Endothelial cell of umbilical vein (primary cell): Measurements from ENCODE around the gene L3MBTL2. TPM values are rescaled to one million over a fixed set of nuclear protein-coding genes. Genes with fewer than 3 reads are reported as not detected.
"Not testable (repeated sequence)": the region's sequence is repeated elsewhere in the genome, so short reads cannot be mapped to it uniquely, and the experiment has no call there.

Experiments
- BruUV-seq: library from RNA; stranded (reverse); fragments of 400-500 nt; replicated peaks from 2 replicates; lab custom pipeline; 2021; lab: Mats Ljungman, UMichigan
- CTCF ChIA-PET: fragments of 300-600, 350-600 bp; sonication (Branson Sonifier 250); formaldehyde crosslinking; loops from one replicate; lab custom pipeline; 2021; ENCODE audit warnings: antibody characterized with exemption, inconsistent platforms; lab: Charles Lee
- POLR2A ChIA-PET: fragments of 300-600, 350-600 bp; sonication (Branson Sonifier 250); formaldehyde crosslinking; loops from one replicate; lab custom pipeline; 2021; ENCODE audit warnings: antibody characterized with exemption, inconsistent platforms; lab: Charles Lee
- DNase-seq: peaks from one replicate; pipeline ENCODE4 v3.0.0-alpha.2; 2011; ENCODE audit warnings: low read depth, low spot score
- FAIRE-seq: peaks from 2 replicates; lab custom pipeline; 2011; peaks lifted over from hg19 to GRCh38; lab: Jason Lieb, UNC
- H2AFZ ChIP-seq: 2 replicates; pipeline ENCODE4 v1.6.0; 2012; ENCODE audit warnings: low read depth, low read length, control low read depth, inconsistent platforms
- H3K27ac ChIP-seq: 2 replicates; pipeline ENCODE4 v1.5.1; 2011; ENCODE audit warnings: low read depth, mild to moderate bottlenecking, control low read depth, low read length, moderate library complexity; ENCODE audit not compliant: insufficient read depth
- H3K27me3 ChIP-seq, 2 experiments: 2 replicates each; pipeline versions ENCODE4 v1.6.0 to v1.6.1; 2011; ENCODE audit warnings: low read length in 2 of 2, mixed read lengths in 1 of 2; ENCODE audit not compliant: control insufficient read depth in 2 of 2, insufficient read depth in 2 of 2
- H3K36me3 ChIP-seq, 2 experiments: 2 replicates in 1 of 2; 3 replicates in 1 of 2; pipeline ENCODE4 v1.5.1; 2011; ENCODE audit warnings: low read length in 2 of 2, mild to moderate bottlenecking in 1 of 2, moderate library complexity in 1 of 2; ENCODE audit not compliant: control insufficient read depth in 2 of 2, insufficient read depth in 2 of 2; ENCODE audit errors: extremely low read depth in 1 of 2
- H3K4me1 ChIP-seq: 3 replicates; pipeline ENCODE4 v1.5.1; 2011; ENCODE audit warnings: mild to moderate bottlenecking, low read length; ENCODE audit not compliant: control insufficient read depth, insufficient read depth; ENCODE audit errors: extremely low read depth
- H3K4me2 ChIP-seq: 2 replicates; pipeline ENCODE4 v1.6.1; 2011; ENCODE audit warnings: low read length, control low read depth, mixed read lengths; ENCODE audit not compliant: insufficient read depth
- H3K4me3 ChIP-seq, 3 experiments: fragments of 200-600 bp in 1 of 3; sonication (generic), shearing (Covaris generic) in 1 of 3; replicated peaks in 1 of 3; 2 replicates each; pipeline ENCODE4 v1.5.1; 2011 to 2016; ENCODE audit warnings: control low read depth in 3 of 3, low read length in 3 of 3, mild to moderate bottlenecking in 2 of 3, inconsistent platforms in 1 of 3, low read depth in 1 of 3, moderate library complexity in 1 of 3; ENCODE audit not compliant: insufficient read depth in 1 of 3
- H3K79me2 ChIP-seq: 2 replicates; pipeline ENCODE4 v1.6.0; 2012; ENCODE audit warnings: low read length, inconsistent platforms; ENCODE audit not compliant: control insufficient read depth, insufficient read depth
- H3K9ac ChIP-seq: replicated peaks from 2 replicates; pipeline ENCODE3; 2011; ENCODE audit warnings: low read length, control low read depth; ENCODE audit not compliant: insufficient read depth; ENCODE audit errors: extremely low read depth
- H3K9me1 ChIP-seq: replicated peaks from 3 replicates; pipeline ENCODE4 v1.6.0; 2011; ENCODE audit warnings: mild to moderate bottlenecking, low read length; ENCODE audit not compliant: control insufficient read depth, insufficient read depth; ENCODE audit errors: extremely low read depth
- H3K9me3 ChIP-seq: replicated peaks from 2 replicates; pipeline ENCODE4 v1.5.1; 2012; ENCODE audit warnings: low read length, inconsistent platforms; ENCODE audit not compliant: control insufficient read depth, insufficient read depth
- H4K20me1 ChIP-seq: replicated peaks from 2 replicates; pipeline ENCODE3; 2011; ENCODE audit warnings: mild to moderate bottlenecking, low read length; ENCODE audit not compliant: control insufficient read depth, insufficient read depth; ENCODE audit errors: extremely low read depth
- CTCF ChIP-seq, 2 donors: IDR thresholded peaks; 1 replicate in 1 of 2; 2 replicates in 1 of 2; pipeline ENCODE4 v1.5.1; 2011; ENCODE audit warnings: low read length in 2 of 2, mild to moderate bottlenecking in 2 of 2, moderate library complexity in 2 of 2, control low read depth in 1 of 2, inconsistent platforms in 1 of 2, low read depth in 1 of 2; ENCODE audit not compliant: insufficient read depth in 1 of 2; ENCODE audit errors: extremely low read depth in 1 of 2
- EZH2 ChIP-seq: IDR thresholded peaks from 2 replicates; pipeline ENCODE4 v1.6.1; 2012; ENCODE audit warnings: borderline replicate concordance, low read depth, mild to moderate bottlenecking, moderate library complexity, low read length, inconsistent platforms; ENCODE audit not compliant: severe bottlenecking
- FOS ChIP-seq: IDR thresholded peaks from 2 replicates; pipeline ENCODE4 v1.6.1; 2011; ENCODE audit warnings: mild to moderate bottlenecking, low read length, moderate library complexity, borderline replicate concordance; ENCODE audit not compliant: insufficient read depth
- GATA2 ChIP-seq: IDR thresholded peaks from 2 replicates; pipeline ENCODE4 v1.7.0; 2011; ENCODE audit warnings: low read depth, mild to moderate bottlenecking, moderate library complexity, mixed read lengths, low read length; ENCODE audit not compliant: insufficient read length, insufficient read depth
- JUN ChIP-seq: IDR thresholded peaks from 2 replicates; pipeline ENCODE4 v1.6.1; 2011; ENCODE audit warnings: borderline replicate concordance, low read depth; ENCODE audit not compliant: insufficient read length, insufficient read depth
- MYC ChIP-seq: IDR thresholded peaks from one replicate; pipeline ENCODE4 v1.6.1; 2011; ENCODE audit warnings: mild to moderate bottlenecking, low read depth, low read length
- POLR2A ChIP-seq: IDR thresholded peaks from 2 replicates; pipeline ENCODE4 v1.6.1; 2012; ENCODE audit warnings: low read depth, mild to moderate bottlenecking, control low read depth, low read length
- POLR2AphosphoS5 ChIP-seq: IDR thresholded peaks from 2 replicates; pipeline ENCODE4 v1.6.1; 2012; ENCODE audit warnings: low read depth, mild to moderate bottlenecking, control low read depth, low read length, moderate library complexity; ENCODE audit not compliant: insufficient read depth
- dilution Hi-C: fragments of 300-500 bp; cut with MboI; formaldehyde crosslinking; loops from one replicate; pipeline ENCODE4 v1.15.0; 2019; ENCODE audit warnings: low sequenced_read_pairs; ENCODE audit not compliant: extremely low pct_ligation_motif_present
- intact Hi-C: fragments of 100-400 bp; cut with micrococcal nuclease; formaldehyde crosslinking; loops from one replicate; pipeline ENCODE4 v1.10.0; 2022
- polyA plus RNA-seq, 4 experiments: library from polyadenylated mRNA; depleted of rRNA in 3 of 4; stranded (reverse) in 3 of 4; unstranded in 1 of 4; fragments of >200 nt; gene quantifications; 2 replicates each; pipeline versions ENCODE4 v1.2.1 to v1.2.3, GENCODE V29; 2011 to 2012; ENCODE audit warnings: missing spikeins in 1 of 4
- total RNA-seq: library from RNA; stranded (reverse); gene quantifications from 2 replicates; pipeline ENCODE4 v1.2.3, GENCODE V29; 2021
- TF ChIP-seq, protein P1 (sequence below): IDR thresholded peaks from 2 replicates; pipeline ENCODE4 v1.6.1; 2011; ENCODE audit not compliant: insufficient read depth, insufficient read length

Gene L3MBTL2
- total and polyA plus RNA-seq, 2 donors (not counting 3 experiments of a cell fraction or from before 2014, with no cell fraction given), result 28.2 to 34.9 TPM

DNA sequence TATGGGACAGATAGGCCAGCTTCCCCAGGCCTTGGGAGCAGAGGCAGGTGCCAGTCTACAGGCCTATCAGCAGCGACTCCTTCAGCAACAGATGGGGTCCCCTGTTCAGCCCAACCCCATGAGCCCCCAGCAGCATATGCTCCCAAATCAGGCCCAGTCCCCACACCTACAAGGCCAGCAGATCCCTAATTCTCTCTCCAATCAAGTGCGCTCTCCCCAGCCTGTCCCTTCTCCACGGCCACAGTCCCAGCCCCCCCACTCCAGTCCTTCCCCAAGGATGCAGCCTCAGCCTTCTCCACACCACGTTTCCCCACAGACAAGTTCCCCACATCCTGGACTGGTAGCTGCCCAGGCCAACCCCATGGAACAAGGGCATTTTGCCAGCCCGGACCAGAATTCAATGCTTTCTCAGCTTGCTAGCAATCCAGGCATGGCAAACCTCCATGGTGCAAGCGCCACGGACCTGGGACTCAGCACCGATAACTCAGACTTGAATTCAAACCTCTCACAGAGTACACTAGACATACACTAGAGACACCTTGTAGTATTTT is 26.6 kb upstream of the L3MBTL2 start:
- peaks cover 5 to 31% of the 10 kb centered on the region in 2 experiments for H3K36me3 ChIP-seq
- dilution Hi-C loops, result no loop called here

DNA sequence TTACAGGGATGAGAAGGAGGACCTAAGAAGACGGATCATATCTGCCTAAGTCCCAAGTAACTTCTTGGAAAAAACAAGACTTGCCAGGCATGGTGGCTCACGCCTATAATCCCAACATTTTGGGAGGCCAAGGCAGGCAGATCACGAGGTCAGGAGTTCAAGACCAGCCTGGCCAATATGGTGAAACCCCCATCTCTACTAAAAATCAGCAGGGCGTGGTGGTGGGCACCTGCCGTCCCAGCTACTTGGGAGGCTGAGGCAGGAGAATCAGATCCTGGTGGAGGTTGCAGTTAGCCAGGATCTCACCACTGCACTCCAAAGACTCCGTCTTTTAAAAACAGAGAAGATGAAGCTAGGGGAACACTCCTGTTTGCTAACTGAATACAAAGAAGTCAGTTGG is 24.8 kb upstream of the L3MBTL2 start:
- Histone ChIP-seq H3K36me3 (peaks cover 4 to 29% of the 10 kb centered on the region in 2 experiments), H3K4me1 (peaks cover 40% of the 10 kb centered on the region)
- H3K9me3 ChIP-seq, H2AFZ ChIP-seq, DNase-seq, dilution Hi-C loops, H3K79me2 ChIP-seq, POLR2A ChIA-PET, H3K4me3 ChIP-seq, H3K4me2 ChIP-seq, H4K20me1 ChIP-seq, H3K9me1 ChIP-seq, H3K27ac ChIP-seq, H3K9ac ChIP-seq, H3K27me3 ChIP-seq, BruUV-seq: not testable (repeated sequence)
- CTCF ChIA-PET, result interaction anchor here (0.6 to 2.7 kb wide), 3 partner anchors 8 to 357 kb away, joined by 3 to 13 read pairs (median 9); no protein-coding TSS in a partner anchor
- intact Hi-C loops, result loop anchor here (5.0 kb wide), 2 partner anchors 107 to 228 kb away; partner anchors contain the start of genes RANGAP1 and RBX1
- peak; percentile 74 for FAIRE-seq

More for the DNA sequence above, 26.6 kb upstream of the L3MBTL2 start:
- H3K4me3 ChIP-seq, result no peak overlapping the region
- no peak overlapping the region for H2AFZ ChIP-seq
- H3K9me3 ChIP-seq, result no peaks in the 10 kb centered on the region
- TSS peak; percentile 15 for BruUV-seq
- DNase-seq (no peak), FAIRE-seq (no peak)
- no peaks in the 10 kb centered on the region for H3K27me3 ChIP-seq
- no peak overlapping the region for H3K4me2 ChIP-seq
- no peaks in the 10 kb centered on the region for H4K20me1 ChIP-seq
- H3K79me2 ChIP-seq, result no peaks in the 10 kb centered on the region
- no peak overlapping the region for H3K27ac ChIP-seq
- no peak overlapping the region for H3K9ac ChIP-seq
- intact Hi-C loops, result no loop called here
- TF ChIP-seq EZH2 (no peak), POLR2A (no peak), FOS (no peak), JUN (no peak), POLR2AphosphoS5 (no peak), GATA2 (no peak), CTCF (IDR thresholded peaks at IDR 0.05; ENCODE audit: extremely low read depth in 1 of 2, insufficient read depth in 1 of 2, low read depth in 1 of 2, low read length in 2 of 2) (no peak), MYC (no peak)
- TF ChIP-seq, protein P1, sequence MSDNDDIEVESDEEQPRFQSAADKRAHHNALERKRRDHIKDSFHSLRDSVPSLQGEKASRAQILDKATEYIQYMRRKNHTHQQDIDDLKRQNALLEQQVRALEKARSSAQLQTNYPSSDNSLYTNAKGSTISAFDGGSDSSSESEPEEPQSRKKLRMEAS, result no peak
- ChIA-PET POLR2A (no interaction called here), CTCF (no interaction called here)
- no peaks in the 10 kb centered on the region for H3K9me1 ChIP-seq
- peaks cover 29% of the 10 kb centered on the region for H3K4me1 ChIP-seq
